Immature natural killer cell (primary cell): ENCODE measurements around the gene CACNA1C. TPM values are rescaled to one million over a fixed set of nuclear protein-coding genes. Genes with fewer than 3 reads are reported as not detected.

Experiments used
- DNase-seq, 3 donors: peaks; one replicate each; pipeline ENCODE4 v3.0.0; 2022; ENCODE audit warnings: mixed read lengths in 1 of 3
- H3K27ac Mint-ChIP-seq, 6 donors: one replicate each; pipeline ENCODE4 v1.8.0; 2020; ENCODE audit warnings: mixed read lengths in 6 of 6, mild to moderate bottlenecking in 5 of 6, inconsistent platforms in 4 of 6, moderate library complexity in 3 of 6
- H3K27me3 Mint-ChIP-seq, 3 donors: one replicate each; pipeline ENCODE4 v1.8.0; 2020 to 2021; ENCODE audit warnings: low read depth in 3 of 3, mild to moderate bottlenecking in 3 of 3, mixed read lengths in 3 of 3, moderate library complexity in 3 of 3, inconsistent platforms in 1 of 3
- H3K36me3 Mint-ChIP-seq, 3 donors: one replicate each; pipeline ENCODE4 v1.8.0; 2020; ENCODE audit warnings: mixed read lengths in 3 of 3, inconsistent platforms in 2 of 3, mild to moderate bottlenecking in 2 of 3
- H3K4me1 Mint-ChIP-seq, 2 donors: one replicate each; pipeline ENCODE4 v1.8.0; 2020; ENCODE audit warnings: inconsistent platforms in 2 of 2, mild to moderate bottlenecking in 2 of 2, mixed read lengths in 2 of 2, moderate library complexity in 1 of 2
- H3K4me3 Mint-ChIP-seq, 5 donors: one replicate each; pipeline ENCODE4 v1.8.0; 2020; ENCODE audit warnings: mild to moderate bottlenecking in 5 of 5, mixed read lengths in 5 of 5, inconsistent platforms in 3 of 5, moderate library complexity in 3 of 5
- H3K9me3 Mint-ChIP-seq, 6 donors: one replicate each; pipeline ENCODE4 v1.8.0; 2020; ENCODE audit warnings: mild to moderate bottlenecking in 6 of 6, mixed read lengths in 6 of 6, inconsistent platforms in 4 of 6, moderate library complexity in 3 of 6
- polyA plus RNA-seq, 3 donors: library from polyadenylated mRNA; unstranded; fragments of 300-500 nt; fragmentation: Illumina TruSeq; gene quantifications; one replicate each; pipeline ENCODE4 v1.2.3, GENCODE V29; 2021

CACNA1C gene
- polyA plus RNA-seq, 3 donors from 2014 or later = 0.05 to 0.36 (median 0.12) TPM

DNA sequence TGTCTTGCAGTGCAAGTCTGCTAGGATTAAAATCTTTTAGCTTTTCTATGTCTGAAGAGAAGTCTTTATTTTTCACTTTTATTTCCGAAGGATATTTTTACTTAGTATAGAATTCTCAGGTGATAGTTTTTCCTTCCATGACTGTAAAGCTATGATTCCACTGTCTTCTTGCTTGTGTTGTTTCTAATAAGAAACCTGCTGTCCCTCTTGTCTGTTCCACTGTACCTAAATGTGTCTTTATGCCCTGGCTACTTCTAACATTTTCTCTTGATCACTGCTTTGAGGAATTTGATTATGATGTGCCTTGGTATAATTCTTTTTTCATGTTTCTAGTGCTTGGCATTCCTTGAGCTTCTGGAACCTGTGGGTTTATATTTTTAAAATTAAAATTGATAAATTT lies 228.7 kb downstream of the CACNA1C start:
- DNase-seq = no peak
- no peak overlapping the region for H3K27ac Mint-ChIP-seq
- no peaks in the 10 kb centered on the region for H3K4me1 Mint-ChIP-seq
- H3K27me3 Mint-ChIP-seq = peaks cover under 1 to 10% (median 4%) of the 10 kb centered on the region in 3 donors
- H3K4me3 Mint-ChIP-seq = no peak overlapping the region
- H3K36me3 Mint-ChIP-seq = no peaks in the 10 kb centered on the region
- peaks cover 0 to 2% (median 0%) of the 10 kb centered on the region in 6 donors for H3K9me3 Mint-ChIP-seq

DNA sequence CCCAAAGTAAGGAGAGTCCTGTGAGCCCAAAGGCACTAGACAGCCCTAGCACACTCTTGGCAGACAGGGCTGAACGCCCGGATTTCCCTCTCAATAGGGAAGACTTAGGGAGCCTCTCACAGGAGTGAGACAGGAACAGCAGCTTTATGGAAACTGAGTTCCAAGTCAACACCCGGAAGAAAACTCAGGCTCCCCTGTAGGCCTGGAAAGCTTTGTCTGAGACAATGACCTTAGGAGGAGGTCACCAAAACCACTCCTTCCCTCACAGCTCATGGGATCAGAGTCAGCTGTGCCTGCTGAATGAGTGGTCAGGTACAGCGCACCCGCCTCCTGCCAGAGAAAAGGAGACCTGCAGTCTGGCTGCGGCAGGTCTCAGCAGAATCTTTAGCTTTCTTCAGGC lies 229.5 kb downstream of the CACNA1C start:
- Mint-ChIP-seq H3K9me3 (no peaks in the 10 kb centered on the region), H3K36me3 (no peaks in the 10 kb centered on the region), H3K4me1 (no peaks in the 10 kb centered on the region), H3K4me3 (no peak overlapping the region), H3K27ac (no peak overlapping the region), H3K27me3 (peaks cover 2 to 11% (median 4%) of the 10 kb centered on the region in 3 donors)
- DNase-seq = no peak

DNA sequence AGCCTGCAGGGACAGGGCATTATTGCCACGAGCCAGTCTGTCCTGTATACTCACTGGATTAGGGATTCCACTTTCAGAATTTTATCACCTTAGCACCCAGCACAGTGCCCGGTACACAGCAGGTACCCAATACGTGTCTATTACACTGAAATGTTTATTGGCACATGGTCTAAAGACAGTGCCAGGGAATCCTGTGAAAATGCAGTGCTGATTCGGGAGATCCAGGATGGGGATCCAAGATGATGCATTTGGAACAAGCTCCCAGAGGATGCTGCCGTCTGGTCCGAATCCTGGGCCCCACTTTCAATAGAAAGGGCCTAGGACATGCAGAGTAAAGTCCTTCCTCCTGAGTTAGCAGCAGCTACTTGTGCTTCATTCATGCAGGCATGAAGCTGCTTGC lies 230.7 kb downstream of the CACNA1C start:
- H3K4me3 Mint-ChIP-seq = no peak overlapping the region

DNA sequence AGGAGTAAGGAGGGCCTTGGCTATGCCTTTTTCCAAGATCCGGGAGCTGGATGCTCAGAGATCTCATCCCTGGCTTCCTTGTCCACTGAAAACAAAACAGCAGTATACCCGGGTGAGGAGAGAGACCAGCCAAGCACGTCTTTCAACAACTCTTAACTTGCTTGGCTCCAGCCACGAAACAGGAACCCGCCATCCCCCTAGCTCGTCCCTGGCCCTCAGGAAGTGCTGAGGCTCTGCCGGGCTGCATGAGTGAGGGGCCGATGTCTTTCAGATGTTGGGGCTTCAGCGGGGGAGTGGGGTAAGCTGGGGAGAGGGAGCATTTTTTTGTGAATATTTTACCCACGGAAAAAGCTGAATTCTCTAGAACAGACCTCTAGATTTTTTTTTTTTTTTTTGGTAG lies 231.1 kb downstream of the CACNA1C start:
- Mint-ChIP-seq H3K36me3 (no peaks in the 10 kb centered on the region), H3K4me3 (no peak overlapping the region), H3K27me3 (peaks cover 2 to 12% (median 2%) of the 10 kb centered on the region in 3 donors), H3K4me1 (no peaks in the 10 kb centered on the region), H3K9me3 (no peaks in the 10 kb centered on the region), H3K27ac (no peak overlapping the region)
- DNase-seq = no peak

More for the DNA sequence above, 230.7 kb downstream of the CACNA1C start:
- Mint-ChIP-seq H3K9me3 (no peaks in the 10 kb centered on the region), H3K36me3 (no peaks in the 10 kb centered on the region), H3K4me1 (no peaks in the 10 kb centered on the region), H3K27ac (no peak overlapping the region), H3K27me3 (peaks cover 2 to 12% (median 2%) of the 10 kb centered on the region in 3 donors)
- no peak for DNase-seq

DNA sequence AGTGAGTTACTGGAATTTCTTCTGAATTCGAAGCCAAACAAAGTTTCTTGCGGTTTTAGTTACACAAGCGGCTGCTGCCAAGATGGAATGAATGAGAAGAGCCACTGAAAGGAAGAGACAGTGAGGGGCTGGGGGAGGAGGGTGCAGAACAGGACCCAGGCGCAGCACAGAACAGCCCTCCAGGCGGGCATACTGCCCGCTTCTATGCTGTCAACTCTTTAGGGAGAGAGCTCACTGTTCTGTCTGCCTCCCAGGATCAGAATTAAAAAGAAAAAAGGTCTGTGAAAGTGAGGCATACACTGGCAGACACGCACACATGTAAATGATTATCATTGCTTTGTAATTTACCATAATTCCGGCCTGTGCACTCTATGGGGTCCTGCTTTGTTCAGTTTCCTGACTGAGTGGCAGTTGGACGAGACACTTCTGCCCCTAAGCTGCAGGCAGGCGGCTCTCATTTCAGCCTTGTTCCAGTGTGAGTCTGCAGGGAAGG lies 231.6 kb downstream of the CACNA1C start:
- no peaks in the 10 kb centered on the region for H3K4me1 Mint-ChIP-seq
- H3K4me3 Mint-ChIP-seq = no peak overlapping the region
- DNase-seq = no peak
- H3K27ac Mint-ChIP-seq = no peak overlapping the region
- H3K27me3 Mint-ChIP-seq = peaks cover 2 to 12% (median 2%) of the 10 kb centered on the region in 3 donors
- no peaks in the 10 kb centered on the region for H3K9me3 Mint-ChIP-seq
- H3K36me3 Mint-ChIP-seq = no peaks in the 10 kb centered on the region

DNA sequence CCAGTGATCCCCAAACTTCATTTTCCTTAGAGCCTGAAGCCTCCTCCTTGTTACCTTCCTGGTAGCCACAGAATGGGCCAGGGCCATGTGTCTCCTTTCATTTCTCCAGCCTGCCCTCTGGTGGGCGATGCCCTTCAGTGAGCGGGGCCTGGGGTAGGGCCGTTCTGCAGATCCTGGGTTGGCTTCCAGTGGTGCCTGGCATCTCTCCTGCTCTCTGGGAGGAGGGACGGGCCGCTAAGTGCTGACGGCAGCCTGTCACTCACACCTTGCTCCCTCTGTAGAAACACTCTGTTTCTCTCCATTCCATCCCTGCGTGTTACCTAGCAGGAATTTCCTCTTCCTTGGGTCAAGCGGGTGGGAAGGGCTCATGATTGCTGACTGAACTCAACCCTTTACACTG lies 232.1 kb downstream of the CACNA1C start:
- DNase-seq = no peak

DNA sequence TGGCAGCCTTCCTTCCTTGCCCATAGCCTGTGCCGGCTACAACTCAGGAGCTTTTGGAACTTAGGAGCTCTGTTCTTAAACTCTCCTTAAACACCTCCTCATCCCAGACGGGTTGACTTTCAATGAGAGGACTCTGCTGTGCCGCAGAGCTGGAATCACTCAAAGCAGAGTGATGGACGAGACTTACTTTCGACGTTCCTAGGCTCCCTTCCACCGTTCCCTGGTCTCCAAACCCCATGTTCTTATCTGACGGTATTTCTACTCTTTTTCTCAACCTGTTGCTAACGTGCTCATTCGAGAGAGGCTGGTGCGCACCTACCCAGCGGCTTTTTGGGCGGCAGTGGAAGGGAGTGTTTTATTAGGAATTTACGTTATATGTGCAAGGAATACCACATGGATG lies 232.7 kb downstream of the CACNA1C start:
- Mint-ChIP-seq H3K27ac (no peak overlapping the region), H3K4me3 (no peak overlapping the region), H3K4me1 (no peaks in the 10 kb centered on the region), H3K27me3 (peaks cover 2 to 12% (median 2%) of the 10 kb centered on the region in 3 donors), H3K9me3 (no peaks in the 10 kb centered on the region), H3K36me3 (no peaks in the 10 kb centered on the region)
- no peak for DNase-seq

More for the DNA sequence above, 232.1 kb downstream of the CACNA1C start:
- Mint-ChIP-seq H3K4me3 (no peak overlapping the region), H3K27ac (no peak overlapping the region), H3K4me1 (no peaks in the 10 kb centered on the region), H3K36me3 (no peaks in the 10 kb centered on the region), H3K9me3 (no peaks in the 10 kb centered on the region), H3K27me3 (peaks cover 2 to 12% (median 2%) of the 10 kb centered on the region in 3 donors)

DNA sequence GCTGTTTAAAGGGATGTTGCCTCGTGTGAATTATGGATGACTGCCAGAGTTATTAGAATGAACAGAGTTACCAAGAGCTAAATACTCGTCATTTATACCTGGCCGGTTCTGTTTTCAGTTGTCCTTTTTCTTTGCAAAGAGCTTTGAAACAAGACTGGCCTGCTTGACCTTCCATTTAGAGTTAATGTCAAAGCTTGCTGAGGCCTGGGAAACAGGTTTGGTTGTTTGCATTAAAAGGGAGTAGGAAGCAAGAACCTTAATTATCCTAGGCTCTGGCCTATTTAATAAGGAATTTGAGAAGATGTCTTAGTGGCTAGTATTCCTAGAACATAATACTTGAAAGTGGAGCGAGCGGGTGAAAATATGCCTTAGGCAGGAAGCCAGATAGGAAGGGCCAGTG lies 233.3 kb downstream of the CACNA1C start:
- Mint-ChIP-seq H3K9me3 (no peaks in the 10 kb centered on the region), H3K36me3 (no peaks in the 10 kb centered on the region), H3K4me1 (no peaks in the 10 kb centered on the region), H3K4me3 (no peak overlapping the region), H3K27ac (no peak overlapping the region), H3K27me3 (peaks cover 2 to 7% (median 2%) of the 10 kb centered on the region in 3 donors)
- DNase-seq = no peak

DNA sequence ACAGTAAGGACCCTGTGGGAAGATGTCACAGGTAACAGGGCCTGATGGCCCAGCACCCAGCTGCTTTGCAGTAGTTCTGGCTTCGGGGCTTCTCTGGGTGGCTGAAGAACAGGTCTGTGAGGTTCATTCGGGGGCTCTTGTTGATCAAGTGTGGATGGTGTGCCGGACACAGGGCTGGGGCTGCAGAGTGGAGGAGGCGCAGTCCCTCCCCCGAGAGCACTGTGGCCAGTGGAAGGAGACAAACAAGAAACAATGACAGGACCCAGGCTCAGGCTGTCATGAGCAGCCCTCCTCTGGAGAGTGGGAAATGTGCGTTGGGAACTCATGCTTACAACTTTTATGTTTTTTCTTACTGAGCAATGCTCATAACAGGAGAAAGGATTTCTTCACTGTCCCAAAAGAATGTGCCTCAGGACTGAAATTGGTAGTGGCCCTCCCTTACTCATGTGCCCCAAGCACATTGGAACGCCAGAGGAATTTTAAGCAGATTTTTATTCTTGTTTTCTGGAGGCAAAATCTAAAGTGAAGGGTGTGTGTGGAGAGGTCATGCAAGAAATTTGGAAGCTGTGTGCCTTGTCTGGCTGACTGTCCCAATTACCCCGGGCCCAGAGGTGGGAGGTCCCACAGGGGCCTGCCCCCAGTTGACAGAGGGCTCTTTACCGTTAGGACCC lies 233.8 kb downstream of the CACNA1C start:
- Mint-ChIP-seq H3K4me1 (no peaks in the 10 kb centered on the region), H3K27me3 (peaks cover 2 to 6% (median 2%) of the 10 kb centered on the region in 3 donors)
- DNase-seq = no peak

DNA sequence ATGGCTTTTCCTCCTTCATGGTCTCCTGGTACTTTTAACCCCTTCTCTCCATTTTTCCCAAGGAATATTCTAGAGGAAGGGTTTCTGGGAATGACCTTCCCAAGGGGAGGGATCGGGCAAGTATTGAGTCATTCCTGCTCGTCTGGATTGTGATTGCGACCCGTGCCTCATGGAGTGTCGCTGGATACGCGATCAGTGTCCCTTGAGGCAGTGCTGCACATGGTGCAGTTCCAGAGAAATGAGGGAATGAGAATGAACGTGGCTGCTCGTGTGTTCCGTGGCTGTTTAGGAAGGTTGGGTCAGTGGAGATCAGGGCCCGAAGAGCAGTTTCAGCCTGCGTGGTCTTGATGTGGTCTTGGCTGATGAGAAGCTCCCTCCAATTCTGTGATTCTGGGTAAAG lies 234.4 kb downstream of the CACNA1C start:
- H3K36me3 Mint-ChIP-seq = no peaks in the 10 kb centered on the region
- no peak overlapping the region for H3K4me3 Mint-ChIP-seq
- DNase-seq = no peak
- H3K4me1 Mint-ChIP-seq = no peaks in the 10 kb centered on the region
- peaks cover 2 to 6% (median 2%) of the 10 kb centered on the region in 3 donors for H3K27me3 Mint-ChIP-seq
- no peaks in the 10 kb centered on the region for H3K9me3 Mint-ChIP-seq
- H3K27ac Mint-ChIP-seq = no peak overlapping the region

More for the DNA sequence above, 233.8 kb downstream of the CACNA1C start:
- no peak overlapping the region for H3K4me3 Mint-ChIP-seq
- no peaks in the 10 kb centered on the region for H3K36me3 Mint-ChIP-seq
- no peak overlapping the region for H3K27ac Mint-ChIP-seq
- H3K9me3 Mint-ChIP-seq = no peaks in the 10 kb centered on the region

DNA sequence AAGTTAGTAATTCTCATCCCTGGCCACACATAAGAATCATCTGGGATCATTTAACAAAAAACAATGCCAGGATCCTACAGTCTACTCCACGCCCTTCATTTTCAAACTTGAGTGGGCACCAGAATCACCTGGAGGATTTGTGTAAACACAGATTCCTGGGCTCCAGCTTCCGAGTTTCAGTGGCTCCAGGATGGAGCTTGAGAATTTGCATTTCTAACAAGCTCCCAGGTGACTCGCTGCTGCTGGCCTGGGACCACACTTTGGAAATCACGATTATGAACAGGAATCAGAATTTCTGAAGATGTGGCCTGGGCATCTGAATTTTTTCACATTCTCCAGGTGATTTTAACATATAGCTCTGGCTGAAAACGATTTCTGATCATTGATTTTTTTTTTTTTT lies 234.8 kb downstream of the CACNA1C start:
- Mint-ChIP-seq H3K27me3 (peaks cover 2 to 6% (median 2%) of the 10 kb centered on the region in 3 donors), H3K9me3 (no peaks in the 10 kb centered on the region), H3K36me3 (no peaks in the 10 kb centered on the region), H3K4me1 (no peaks in the 10 kb centered on the region), H3K4me3 (no peak overlapping the region), H3K27ac (no peak overlapping the region)
- no peak for DNase-seq

DNA sequence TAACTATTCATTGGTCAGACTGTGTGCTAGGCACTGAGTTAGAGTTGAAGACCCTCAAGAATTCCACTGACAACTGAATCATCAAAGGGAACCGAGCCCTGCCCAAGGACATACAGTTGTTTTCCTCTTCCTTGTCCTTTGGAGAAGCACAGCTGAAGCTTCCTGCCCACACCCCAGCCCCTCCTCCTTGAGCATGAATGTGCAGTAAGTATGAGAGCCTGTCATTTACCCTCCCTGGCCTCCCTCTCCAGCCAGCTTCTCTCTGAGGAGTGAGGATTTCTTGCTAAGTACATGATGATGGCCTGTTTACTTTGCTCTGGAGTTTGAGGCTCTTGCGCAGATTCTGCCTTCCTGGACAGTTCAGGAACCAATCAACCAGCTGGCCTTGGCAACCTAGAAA lies 235.2 kb downstream of the CACNA1C start:
- Mint-ChIP-seq H3K9me3 (no peaks in the 10 kb centered on the region), H3K4me1 (no peaks in the 10 kb centered on the region), H3K27ac (no peak overlapping the region), H3K36me3 (no peaks in the 10 kb centered on the region), H3K4me3 (no peak overlapping the region), H3K27me3 (peaks cover 2 to 6% (median 4%) of the 10 kb centered on the region in 3 donors)
- DNase-seq = no peak

DNA sequence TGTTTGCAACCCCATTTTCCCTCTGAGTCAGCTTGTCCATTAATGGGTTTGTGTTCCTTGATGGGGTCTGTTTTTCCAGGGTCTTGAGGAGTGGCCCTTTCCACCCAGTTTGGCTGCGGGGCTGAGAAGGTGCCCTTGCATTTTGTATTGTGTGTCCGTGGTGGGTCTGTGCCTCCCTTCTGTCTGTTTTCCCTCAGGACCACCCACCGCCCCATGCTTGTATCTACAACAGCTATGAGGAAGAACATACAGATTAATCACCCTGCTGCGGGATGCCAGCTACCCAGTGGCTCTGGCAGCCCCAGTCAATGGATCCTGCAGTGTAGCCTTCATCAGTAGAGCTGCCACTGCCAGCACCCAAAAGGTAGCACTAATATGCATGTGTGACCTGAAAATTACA lies 235.7 kb downstream of the CACNA1C start:
- no peak for DNase-seq
- Mint-ChIP-seq H3K4me1 (no peaks in the 10 kb centered on the region), H3K9me3 (no peaks in the 10 kb centered on the region), H3K27me3 (peaks cover 2 to 6% (median 3%) of the 10 kb centered on the region in 3 donors), H3K27ac (no peak overlapping the region), H3K36me3 (no peaks in the 10 kb centered on the region), H3K4me3 (no peak overlapping the region)

DNA sequence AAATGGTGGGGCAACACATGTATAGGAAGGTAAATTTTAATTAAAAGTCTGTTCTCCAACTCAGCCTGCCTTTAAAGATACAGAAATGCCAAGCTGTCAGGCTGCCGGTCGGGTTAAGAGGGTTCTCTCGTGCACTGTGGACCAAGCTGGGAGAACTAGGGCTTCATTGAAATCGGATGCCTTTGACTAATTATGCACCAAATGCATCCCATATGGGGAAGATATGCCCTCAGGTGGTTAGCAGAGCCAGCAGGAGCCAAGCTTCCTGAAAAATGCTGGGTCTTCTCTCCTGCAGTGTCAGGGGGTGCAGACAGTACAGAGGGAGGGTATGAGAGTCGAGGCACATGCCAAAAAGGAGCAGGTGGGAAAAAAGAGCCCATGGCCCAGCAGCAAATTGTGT lies 236.1 kb downstream of the CACNA1C start:
- DNase-seq = no peak
- Mint-ChIP-seq H3K4me1 (no peaks in the 10 kb centered on the region), H3K9me3 (no peaks in the 10 kb centered on the region), H3K36me3 (no peaks in the 10 kb centered on the region), H3K27ac (no peak overlapping the region), H3K27me3 (peaks cover 2 to 6% (median 3%) of the 10 kb centered on the region in 3 donors), H3K4me3 (no peak overlapping the region)

DNA sequence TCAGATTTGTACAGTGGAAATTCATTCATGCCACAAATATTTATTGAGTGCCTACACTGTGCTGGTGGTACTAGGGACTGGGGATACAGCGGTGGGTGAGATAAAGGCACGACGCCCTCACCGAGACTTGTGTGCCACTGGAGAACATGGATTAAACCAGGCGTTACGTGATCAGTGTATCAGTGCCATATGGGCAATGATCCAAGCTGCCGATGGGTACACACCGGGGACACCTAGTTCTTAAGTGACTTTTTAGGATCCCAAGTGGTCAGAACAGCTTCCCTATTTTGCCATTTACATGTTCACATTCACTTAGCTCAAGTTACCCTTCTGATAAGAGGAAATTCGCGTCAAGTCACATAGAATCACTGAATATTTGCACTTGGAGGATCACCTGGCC lies 236.7 kb downstream of the CACNA1C start:
- Mint-ChIP-seq H3K9me3 (no peaks in the 10 kb centered on the region), H3K27me3 (peaks cover 2 to 9% (median 3%) of the 10 kb centered on the region in 3 donors), H3K4me1 (no peaks in the 10 kb centered on the region), H3K27ac (no peak overlapping the region), H3K36me3 (no peaks in the 10 kb centered on the region), H3K4me3 (no peak overlapping the region)
- no peak for DNase-seq
